Measurements from ENCODE around the gene COA1.

DNA sequence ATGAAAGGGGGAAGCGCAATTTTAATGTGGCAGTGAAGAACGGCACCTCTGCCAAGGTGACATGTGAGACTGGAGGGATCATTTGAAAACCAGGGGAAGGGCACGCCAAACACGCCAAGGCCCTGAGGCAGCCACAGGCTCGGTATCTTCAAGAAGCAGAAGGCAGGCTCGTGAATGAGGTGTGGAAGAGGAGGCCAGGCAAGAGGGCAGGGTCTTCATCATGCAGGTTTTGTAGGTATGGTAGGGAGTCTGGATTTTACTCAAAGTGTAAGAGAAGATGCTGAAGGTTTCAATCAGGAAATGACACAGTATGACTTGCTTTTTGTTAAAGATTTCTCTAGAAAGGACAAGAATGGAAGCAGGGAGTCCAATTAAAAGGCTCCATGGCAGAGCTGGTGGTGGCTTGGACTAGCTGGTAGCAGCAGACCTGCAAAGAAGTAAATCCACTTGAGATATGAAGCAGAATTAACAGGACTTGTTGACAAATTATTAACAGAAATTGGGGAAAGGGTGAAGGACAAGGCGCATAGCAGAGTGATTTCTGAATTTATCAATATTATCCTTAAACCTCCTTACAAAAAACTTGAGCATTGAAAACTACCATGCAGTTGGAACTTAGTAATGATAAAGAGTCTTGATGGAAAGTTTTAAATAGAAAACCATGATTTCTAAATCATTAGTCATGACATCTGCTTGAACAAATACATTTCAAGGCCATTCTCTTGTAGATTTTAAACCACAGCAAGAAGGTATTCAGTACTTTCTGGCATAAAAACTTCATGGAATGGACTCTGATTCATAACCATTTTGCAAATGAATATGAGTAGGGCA lies 70.4 kb downstream of the COA1 start:
- TF ChIP-seq EZH2 (IDR thresholded peaks at IDR 0.05) (no peak), POLR2AphosphoS5 (IDR thresholded peaks at IDR 0.05; ENCODE audit: borderline replicate concordance, low read depth, low read length) (no peak), FOXP2 (optimal IDR thresholded peaks at IDR 0.05; ENCODE audit: control extremely low read depth, extremely low read length, insufficient read depth) (no peak)

Data from SK-N-MC (cell line).